DND-41 (cell line): ENCODE results near the gene CYSRT1.

Experiments used
- ATAC-seq: fragments of 200-7000 bp; cut with Tn5 transposase; 3 replicates; pipeline ENCODE4 v1.9.1; 2021; ENCODE audit warnings: low read depth; ENCODE audit not compliant: insufficient read depth
- DNase-seq: peaks from one replicate; pipeline ENCODE4 v3.0.0-alpha.2; 2020
- H2AFZ ChIP-seq: 2 replicates; pipeline ENCODE4 v1.6.0; 2012; ENCODE audit warnings: low read depth, low read length
- H3K27ac ChIP-seq: 2 replicates; pipeline ENCODE4 v1.5.1; 2012; ENCODE audit warnings: low read length, inconsistent platforms
- H3K27me3 ChIP-seq: fragments of 200-600 bp; sonication (generic); 2 replicates; pipeline ENCODE4 v1.6.0; 2012; ENCODE audit warnings: low read length, mild to moderate bottlenecking, inconsistent platforms; ENCODE audit not compliant: insufficient read depth, poor library complexity
- H3K36me3 ChIP-seq: 2 replicates; pipeline ENCODE4 v1.5.1; 2012; ENCODE audit warnings: low read length, inconsistent platforms; ENCODE audit not compliant: insufficient read depth
- H3K4me1 ChIP-seq: 2 replicates; pipeline ENCODE4 v1.5.1; 2012; ENCODE audit warnings: mild to moderate bottlenecking, low read length; ENCODE audit not compliant: insufficient read depth
- H3K4me2 ChIP-seq: 2 replicates; pipeline ENCODE4 v1.6.0; 2012; ENCODE audit warnings: mild to moderate bottlenecking, moderate library complexity, low read length, inconsistent platforms; ENCODE audit not compliant: insufficient read depth
- H3K4me3 ChIP-seq, 2 experiments: fragments of 200-600 bp in 1 of 2; shearing (Covaris generic) in 1 of 2; 2 replicates each; pipeline ENCODE4 v1.5.1; 2012 to 2016; ENCODE audit warnings: inconsistent platforms in 2 of 2, low read length in 2 of 2, mild to moderate bottlenecking in 2 of 2, low read depth in 1 of 2, moderate library complexity in 1 of 2
- H3K79me2 ChIP-seq: 2 replicates; pipeline ENCODE4 v1.6.0; 2012; ENCODE audit warnings: low read length, inconsistent platforms; ENCODE audit not compliant: insufficient read depth
- H3K9ac ChIP-seq: 2 replicates; pipeline ENCODE4 v1.6.0; 2012; ENCODE audit warnings: low read depth, mild to moderate bottlenecking, inconsistent platforms, low read length, moderate library complexity
- H3K9me3 ChIP-seq: 2 replicates; pipeline ENCODE4 v1.5.1; 2012; ENCODE audit warnings: low read length, moderate library complexity, mild to moderate bottlenecking, inconsistent platforms; ENCODE audit not compliant: insufficient read depth, severe bottlenecking
- H4K20me1 ChIP-seq: 2 replicates; pipeline ENCODE4 v1.6.0; 2012; ENCODE audit warnings: low read length; ENCODE audit not compliant: insufficient read depth
- EZH2 ChIP-seq: IDR thresholded peaks from 3 replicates; pipeline ENCODE4 v1.6.1; 2012; ENCODE audit warnings: borderline replicate concordance, low read depth, mild to moderate bottlenecking, moderate library complexity, low read length, inconsistent platforms; ENCODE audit not compliant: severe bottlenecking
- TF ChIP-seq, protein P1 (sequence below): IDR thresholded peaks from 2 replicates; pipeline ENCODE4 v1.5.1; 2012; ENCODE audit warnings: borderline replicate concordance, low read length, moderate library complexity, mild to moderate bottlenecking; ENCODE audit not compliant: poor library complexity, severe bottlenecking; ENCODE audit errors: extremely low read depth

The CYSRT1 gene

DNA sequence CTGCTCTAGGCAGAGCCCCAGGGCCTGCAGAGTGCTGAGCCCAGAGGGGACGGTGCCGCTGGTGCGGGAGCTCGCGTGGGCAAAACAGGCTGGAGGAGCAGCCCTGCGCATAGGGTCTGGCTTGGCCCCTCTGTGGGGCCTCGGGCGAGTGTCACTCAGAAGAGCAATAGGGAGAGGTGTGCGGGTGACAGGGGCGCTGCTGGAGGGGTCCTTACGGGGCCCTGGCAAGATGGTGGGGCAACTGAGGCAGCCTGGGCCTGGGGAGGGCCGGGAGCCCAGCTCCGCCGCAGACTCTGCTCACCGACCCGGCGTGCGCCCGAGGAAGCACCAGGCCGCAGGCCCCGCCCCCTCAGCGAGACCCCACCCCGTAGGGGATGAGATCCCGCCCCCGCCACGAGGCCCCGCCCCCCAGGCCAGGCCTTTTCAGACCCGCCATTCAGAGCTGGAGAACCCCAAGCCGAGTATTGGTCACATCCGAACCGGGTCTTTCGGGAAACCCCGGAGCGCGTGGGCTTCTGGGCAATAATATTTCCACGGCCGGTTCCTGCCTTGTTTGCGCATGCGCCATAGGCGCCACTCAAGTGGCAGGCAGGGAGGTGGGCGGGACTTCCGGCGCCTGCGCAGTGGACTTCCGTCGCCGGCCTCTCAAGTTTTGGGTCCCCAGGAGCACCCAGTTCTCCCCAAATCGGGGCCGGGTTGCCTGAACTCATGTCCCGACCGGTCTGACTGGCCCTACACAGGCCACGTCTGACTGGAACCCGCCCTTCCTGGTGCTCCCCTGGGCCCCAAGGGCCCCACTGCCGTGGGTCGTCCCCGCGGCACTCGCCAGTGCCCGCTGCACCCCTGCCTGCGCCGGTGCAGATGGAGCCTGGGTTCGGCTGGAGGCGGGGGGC, 1.6 kb upstream of the CYSRT1 start:
- peaks cover 20% of the 10 kb centered on the region for H3K4me1 ChIP-seq
- DNase-seq = peak; percentile 98
- H3K4me3 ChIP-seq = peak overlapping the region; percentile 94 to 96
- TF ChIP-seq, protein P1, sequence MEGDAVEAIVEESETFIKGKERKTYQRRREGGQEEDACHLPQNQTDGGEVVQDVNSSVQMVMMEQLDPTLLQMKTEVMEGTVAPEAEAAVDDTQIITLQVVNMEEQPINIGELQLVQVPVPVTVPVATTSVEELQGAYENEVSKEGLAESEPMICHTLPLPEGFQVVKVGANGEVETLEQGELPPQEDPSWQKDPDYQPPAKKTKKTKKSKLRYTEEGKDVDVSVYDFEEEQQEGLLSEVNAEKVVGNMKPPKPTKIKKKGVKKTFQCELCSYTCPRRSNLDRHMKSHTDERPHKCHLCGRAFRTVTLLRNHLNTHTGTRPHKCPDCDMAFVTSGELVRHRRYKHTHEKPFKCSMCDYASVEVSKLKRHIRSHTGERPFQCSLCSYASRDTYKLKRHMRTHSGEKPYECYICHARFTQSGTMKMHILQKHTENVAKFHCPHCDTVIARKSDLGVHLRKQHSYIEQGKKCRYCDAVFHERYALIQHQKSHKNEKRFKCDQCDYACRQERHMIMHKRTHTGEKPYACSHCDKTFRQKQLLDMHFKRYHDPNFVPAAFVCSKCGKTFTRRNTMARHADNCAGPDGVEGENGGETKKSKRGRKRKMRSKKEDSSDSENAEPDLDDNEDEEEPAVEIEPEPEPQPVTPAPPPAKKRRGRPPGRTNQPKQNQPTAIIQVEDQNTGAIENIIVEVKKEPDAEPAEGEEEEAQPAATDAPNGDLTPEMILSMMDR = no peak
- no peak for TF ChIP-seq EZH2
- H3K9ac ChIP-seq = peak overlapping the region; percentile 98
- H3K4me2 ChIP-seq = peak overlapping the region; percentile 94
- ATAC-seq = peak; percentile 82
- H2AFZ ChIP-seq = peak overlapping the region; percentile 94
- no peaks in the 10 kb centered on the region for H3K79me2 ChIP-seq
- no peaks in the 10 kb centered on the region for H3K9me3 ChIP-seq
- H3K27me3 ChIP-seq = no peaks in the 10 kb centered on the region
- H3K36me3 ChIP-seq = no peaks in the 10 kb centered on the region; the same call in 1 of the 2 replicates
- no peaks in the 10 kb centered on the region for H4K20me1 ChIP-seq
- peak overlapping the region; percentile 91 for H3K27ac ChIP-seq

GRCh38 chr9:137225699-137226331, 841 bp downstream of the CYSRT1 start:
- ATAC-seq = no peak
- H2AFZ ChIP-seq = no peak overlapping the region
- H3K9me3 ChIP-seq = no peaks in the 10 kb centered on the region
- peaks cover 20% of the 10 kb centered on the region for H3K4me1 ChIP-seq
- H3K4me3 ChIP-seq = no peak overlapping the region
- no peaks in the 10 kb centered on the region for H3K36me3 ChIP-seq
- no peaks in the 10 kb centered on the region for H3K79me2 ChIP-seq
- H3K4me2 ChIP-seq = no peak overlapping the region
- H4K20me1 ChIP-seq = no peaks in the 10 kb centered on the region
- H3K27me3 ChIP-seq = no peaks in the 10 kb centered on the region
- H3K27ac ChIP-seq = no peak overlapping the region
- no peak for TF ChIP-seq EZH2
- TF ChIP-seq, protein P1 = no peak
- no peak for DNase-seq
- H3K9ac ChIP-seq = no peak overlapping the region

DNA sequence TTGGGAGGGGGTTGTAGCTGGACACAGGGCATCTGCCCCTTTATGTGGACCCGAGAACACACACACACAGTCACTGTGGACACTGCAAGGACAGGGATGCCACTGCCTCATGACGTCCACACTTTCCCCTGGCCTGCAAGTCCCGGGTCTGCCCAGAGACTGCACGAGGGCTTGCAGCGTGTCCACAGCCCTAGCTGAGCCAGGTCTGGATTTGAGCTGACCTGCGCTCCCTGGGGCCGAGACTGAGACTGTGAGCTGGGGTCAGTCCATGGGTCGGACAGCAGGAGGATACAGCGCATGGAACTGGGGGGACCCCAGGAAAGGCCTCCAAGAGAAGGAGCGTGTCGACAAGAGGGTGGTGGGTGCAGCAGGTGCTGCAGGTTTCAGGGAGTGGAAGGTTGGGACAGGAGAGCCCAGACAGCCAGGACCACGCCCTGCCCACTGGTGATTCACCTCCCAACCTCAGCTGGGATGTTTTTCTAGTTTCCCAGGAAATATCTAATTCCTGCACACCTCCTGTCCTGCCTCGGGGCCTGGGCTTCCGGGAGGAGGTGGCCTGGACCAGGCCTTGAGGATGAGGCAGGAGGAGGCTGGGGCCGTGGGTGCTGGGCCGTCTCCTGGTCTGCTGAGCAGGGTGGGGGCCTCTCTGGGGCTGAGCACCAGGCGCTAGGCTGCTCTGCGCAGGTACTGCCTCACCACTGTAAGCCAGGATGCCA, 1.5 kb downstream of the CYSRT1 start:
- DNase-seq (no peak), ATAC-seq (no peak)
- no peaks in the 10 kb centered on the region for H3K36me3 ChIP-seq
- TF ChIP-seq, protein P1 = no peak
- TF ChIP-seq EZH2 = no peak
- no peak overlapping the region for H3K4me2 ChIP-seq
- no peaks in the 10 kb centered on the region for H3K27me3 ChIP-seq
- no peaks in the 10 kb centered on the region for H3K9me3 ChIP-seq
- no peaks in the 10 kb centered on the region for H3K79me2 ChIP-seq
- H3K4me1 ChIP-seq = peaks cover 20% of the 10 kb centered on the region
- no peaks in the 10 kb centered on the region for H4K20me1 ChIP-seq
- no peak overlapping the region for H2AFZ ChIP-seq
- no peak overlapping the region for H3K27ac ChIP-seq
- H3K4me3 ChIP-seq = no peak overlapping the region
- H3K9ac ChIP-seq = no peak overlapping the region
